NCI-H2171 treated with DMSO at 0.1 percent for 48 hours (cell line): ENCODE results near the gene CDC42BPA.

Experiments
- DNase-seq: peaks from one replicate; lab custom pipeline; 2025; lab: John Stamatoyannopoulos, UW

Gene CDC42BPA

DNA sequence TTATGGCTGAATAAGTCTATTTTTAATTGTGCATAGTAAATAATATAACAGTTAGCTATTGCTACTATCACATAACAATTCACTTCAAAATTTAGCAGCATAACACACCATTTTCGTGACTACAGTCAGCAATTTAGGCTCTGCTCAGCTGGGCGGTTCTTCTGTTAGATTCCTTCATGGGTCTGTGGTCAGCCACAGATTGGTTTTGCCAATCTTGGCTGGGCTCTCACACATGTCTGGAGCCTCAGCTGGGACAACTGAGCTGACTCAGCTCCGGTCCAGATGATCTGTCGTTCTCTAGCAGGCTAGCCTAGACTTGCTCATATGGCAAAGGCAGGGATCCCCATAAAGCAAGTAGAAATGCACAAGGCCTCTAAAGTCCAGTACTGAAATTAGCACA is 15.1 kb upstream of the CDC42BPA start:
- DNase-seq, result no peak

DNA sequence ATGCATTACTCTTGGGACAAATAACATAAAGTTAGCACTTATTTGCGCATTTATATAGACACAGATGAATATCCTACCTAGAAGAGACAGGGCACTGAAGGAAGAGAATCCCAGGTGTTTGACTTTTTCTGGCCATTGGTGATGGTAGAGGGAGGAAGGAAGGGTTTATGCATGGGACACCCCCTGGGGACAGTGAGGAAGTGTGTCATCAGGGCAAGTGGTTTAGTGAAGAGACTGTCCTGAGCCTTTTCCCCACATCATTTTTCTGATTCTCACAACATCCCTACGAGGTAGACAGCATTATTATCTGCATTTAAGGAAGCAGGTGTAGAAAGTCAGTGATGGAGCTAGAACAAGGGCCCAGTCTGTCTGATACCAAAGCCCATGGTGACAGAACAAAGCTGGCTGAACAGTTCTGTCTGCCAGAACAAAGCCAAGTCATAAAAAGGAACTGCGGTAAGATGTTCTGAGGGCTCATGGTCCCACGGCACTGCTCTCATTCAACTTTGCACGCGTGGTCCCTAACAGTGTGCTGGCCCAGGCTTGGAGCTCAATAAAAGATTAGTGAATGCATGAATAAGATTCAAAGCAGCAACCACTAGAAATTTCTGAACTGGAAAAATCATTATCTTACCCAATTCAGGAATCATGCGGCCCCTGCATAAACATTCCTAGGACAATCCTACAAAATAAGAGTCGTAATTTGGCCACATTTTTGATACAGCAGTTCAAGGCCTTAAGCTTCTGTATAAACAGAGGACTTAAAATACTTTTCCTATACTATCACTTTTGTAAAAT is 12.2 kb upstream of the CDC42BPA start:
- DNase-seq, result no peak

DNA sequence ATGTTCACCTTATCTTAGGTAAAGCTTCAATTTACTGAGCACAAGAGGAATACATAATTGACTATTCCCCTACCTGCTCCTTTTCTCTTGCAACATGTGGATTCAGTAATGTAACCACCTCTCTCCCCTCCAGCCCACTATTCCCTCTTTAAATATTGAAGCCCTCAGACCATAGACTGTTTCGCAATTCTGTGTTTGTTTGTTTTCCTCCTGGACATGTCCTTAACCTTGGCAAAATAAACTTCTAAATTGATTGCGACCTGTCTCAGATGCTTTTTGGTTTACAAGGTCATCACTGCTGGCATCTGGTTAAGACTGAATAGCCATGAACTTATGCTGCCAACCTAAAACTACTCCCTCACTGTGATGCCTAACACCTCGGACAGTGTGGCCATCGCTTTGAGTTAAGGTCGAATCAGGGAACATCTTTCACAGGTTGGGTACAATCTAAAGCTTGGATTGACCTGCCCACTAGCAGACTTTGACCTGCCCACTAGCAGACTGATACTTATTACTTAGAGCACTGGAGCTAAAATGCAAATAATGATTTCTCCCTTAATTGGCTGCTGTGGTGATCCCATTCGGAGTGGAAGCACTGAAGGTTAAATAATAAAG is 10.2 kb upstream of the CDC42BPA start:
- DNase-seq, result no peak

DNA sequence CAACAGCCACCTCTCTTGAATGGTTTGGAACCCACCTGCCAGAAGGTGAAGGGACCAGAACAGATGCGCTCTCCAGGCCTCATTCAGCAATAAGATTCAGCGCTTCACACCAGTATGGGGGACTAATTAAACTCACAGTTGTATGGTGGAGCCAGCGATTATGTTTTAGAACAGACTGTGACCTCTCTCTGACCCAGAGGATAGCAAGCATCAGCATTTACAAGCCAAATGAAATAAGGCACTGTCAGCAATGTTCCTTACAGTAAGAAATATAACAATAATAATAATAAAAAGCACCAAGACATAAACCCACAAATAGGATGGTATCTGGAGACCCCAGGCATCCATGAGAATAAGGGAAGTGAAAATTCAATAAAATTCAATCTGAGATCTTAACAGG is 6.9 kb upstream of the CDC42BPA start:
- peak; percentile 45 for DNase-seq

DNA sequence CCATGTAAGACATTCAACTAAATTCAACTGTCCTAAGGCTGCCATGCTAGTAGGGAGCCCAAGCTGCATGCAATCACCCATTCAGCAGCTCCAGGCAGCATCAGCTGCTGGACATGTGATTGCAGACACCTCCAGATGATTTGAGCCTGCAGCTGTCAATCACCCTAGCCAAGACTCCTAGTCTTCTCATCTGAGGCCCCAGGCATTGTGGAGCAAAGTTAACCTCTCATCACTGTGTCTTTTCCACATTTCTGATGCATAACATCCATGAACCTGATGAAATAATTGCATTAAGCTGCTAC is 5.6 kb upstream of the CDC42BPA start:
- no peak for DNase-seq

DNA sequence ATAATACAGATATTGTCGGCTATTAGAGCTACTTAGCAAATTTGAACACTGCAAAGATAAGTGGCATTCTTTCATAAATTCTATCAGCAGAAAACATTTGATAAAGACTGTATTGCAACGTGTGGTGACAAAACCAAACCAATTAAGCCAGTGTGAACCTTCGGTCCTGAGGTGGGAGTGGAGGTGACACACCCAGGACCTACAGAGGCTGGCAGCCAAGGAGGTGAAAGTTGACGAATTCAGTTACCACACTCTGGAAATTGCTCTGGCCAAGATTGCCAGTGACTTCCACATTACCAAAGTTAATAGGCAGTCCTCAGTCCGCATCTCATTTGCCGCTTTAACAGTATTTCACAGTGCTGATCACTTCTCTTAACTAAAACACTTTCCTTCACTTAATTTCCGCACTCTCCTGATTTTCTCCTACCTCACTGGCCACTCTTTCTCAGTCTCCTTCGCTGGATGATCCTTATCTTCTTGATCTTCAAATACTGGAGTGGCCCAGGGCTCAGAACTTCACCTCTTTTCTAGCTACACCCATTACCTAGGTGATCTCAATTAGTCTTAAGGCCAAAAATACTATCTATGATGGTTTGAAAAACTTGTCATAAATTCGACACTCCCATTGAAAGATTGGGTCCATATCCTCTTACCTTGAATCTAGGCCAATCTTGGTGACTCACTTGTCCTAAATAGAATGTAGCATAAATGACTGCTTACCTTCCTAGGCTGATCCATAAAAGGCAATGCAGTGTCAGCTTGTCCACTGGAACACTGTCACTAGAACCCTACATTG is 5.1 kb upstream of the CDC42BPA start:
- no peak for DNase-seq

DNA sequence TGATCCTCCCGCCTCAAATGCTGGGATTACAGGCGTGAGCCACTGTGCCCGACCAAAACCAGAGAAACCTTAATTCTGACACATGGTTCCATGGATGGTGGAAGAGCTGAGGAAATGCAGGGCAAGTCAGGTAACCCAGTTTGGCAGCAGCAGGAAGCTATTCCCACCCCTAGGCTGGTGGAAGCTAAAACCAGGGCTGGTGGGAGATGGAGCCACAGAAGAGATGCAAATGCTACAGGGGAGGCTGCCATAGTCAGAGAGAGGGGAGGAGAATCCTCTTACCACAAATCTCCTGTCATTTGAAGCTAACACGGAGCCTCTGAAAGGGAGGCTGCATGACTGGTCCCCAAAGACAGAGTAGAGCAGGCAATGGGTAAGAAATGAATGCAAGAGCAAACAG is 4.1 kb upstream of the CDC42BPA start:
- DNase-seq, result no peak

DNA sequence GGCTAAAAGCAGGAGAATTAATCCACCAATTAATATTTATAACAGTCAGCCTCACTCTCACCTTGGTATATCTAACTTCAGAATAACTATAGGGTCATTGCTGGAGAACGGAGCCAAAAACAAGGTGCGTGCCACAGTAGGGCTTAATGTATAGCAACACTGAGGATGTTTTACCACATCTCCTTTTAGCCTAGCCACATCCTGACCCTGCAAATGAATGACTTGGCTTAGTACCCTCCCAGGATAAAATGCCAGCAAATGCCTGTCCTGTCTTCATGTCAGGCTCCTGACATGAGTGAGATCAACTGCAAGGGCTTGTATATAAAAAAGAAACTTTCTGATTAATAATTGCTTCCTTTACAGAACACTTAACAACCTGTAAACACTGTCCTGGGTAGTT is 2.7 kb upstream of the CDC42BPA start:
- no peak for DNase-seq

DNA sequence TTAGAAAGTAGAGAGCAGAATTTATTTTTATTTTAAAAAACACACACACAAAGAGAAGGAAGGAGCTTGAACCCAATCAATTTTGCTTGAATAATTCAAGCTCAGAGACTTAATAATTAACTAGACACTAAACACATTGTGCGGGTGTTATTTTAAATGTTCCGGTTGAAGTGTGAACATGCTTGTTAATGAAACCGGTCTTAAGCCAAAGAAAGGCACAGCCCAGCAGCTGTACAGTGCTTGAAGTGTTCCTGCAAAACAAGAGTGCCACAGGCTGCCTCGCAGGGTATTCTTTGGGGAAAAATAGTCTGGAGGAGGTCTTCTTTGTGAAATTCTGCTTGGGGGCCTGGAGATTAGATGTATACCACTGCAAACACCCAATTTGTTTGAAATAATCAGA is 2.2 kb upstream of the CDC42BPA start:
- no peak for DNase-seq

DNA sequence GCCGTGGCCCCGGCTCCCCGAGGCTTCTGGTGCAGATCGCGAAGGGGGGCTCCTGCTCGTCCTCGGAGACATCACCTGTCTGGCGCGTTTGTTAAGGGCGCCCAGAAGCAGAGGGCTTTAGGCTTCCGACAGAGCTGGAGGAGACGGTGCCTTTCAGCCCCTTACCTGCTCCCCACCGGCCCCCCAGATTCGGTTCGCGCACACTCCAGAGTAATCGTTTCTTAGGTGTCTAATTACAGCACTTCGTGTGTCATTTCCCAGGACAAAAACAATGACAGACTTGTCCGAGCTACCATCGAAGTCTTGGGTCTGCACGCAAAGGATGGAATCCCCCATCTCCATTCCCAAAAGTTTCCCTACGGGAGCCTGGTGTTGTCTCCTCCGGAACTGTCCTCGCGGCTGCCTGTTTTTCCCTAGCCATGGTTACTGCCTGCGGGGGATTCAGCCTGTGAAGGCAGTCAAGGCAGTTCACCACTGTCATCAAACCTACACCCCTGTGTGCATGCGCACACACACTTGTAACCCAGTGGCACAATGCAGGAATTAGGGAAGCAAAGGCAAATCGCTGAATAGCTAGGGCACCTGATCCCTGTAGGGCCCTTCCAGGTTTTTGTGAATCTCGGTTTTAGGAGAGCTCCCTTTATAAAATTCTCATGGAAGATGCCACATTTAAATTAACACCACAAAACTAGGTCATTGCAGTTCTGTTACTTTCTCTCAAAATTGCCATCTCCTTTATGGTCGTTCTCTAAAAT is 738 bp upstream of the CDC42BPA start:
- peak; percentile 66 for DNase-seq

DNA sequence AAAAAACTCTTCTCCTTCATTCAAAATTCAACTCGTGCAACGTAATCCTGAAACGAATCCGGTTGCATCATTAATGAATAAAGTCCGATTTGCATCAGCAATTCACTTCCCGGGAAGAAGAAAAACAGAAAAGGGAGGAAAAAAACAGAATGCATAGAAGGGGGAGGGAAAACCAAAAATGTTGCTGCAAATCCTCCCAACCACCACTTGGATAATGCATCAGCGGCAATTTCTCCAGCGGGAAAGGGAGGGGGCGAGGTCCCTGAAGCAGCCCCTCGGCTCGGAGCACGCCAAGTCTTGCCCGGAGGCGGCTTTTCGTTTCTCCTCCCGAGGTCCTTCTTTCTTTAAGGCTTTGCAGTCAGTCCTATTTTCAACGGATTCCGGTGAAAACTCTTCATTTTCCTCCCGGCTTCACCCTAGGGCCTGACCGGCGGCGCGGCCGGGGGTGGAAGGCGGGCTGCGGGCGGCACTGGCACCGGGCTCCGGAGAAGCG is 723 bp downstream of the CDC42BPA start:
- DNase-seq, result peak; percentile 76

DNA sequence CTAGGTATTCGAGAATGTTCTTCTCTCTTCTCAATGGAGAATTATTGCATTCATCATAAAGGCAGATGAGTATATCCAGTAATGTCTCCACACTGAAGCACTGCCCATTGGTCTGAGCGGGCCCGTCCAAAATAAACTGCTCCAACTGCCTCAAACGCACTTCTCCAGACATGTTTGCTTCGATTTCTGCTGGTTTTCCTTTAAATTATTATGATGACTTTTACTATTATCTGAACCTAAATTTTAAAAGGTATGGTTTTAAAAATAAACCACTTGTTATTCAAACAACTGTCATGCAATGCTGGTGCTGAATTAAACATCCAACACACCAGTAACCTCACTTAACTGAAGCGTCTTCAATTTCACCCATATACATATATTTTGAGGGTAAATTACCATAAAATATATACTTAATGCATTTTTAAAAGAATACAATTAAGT is 1.3 kb downstream of the CDC42BPA start:
- DNase-seq, result no peak

DNA sequence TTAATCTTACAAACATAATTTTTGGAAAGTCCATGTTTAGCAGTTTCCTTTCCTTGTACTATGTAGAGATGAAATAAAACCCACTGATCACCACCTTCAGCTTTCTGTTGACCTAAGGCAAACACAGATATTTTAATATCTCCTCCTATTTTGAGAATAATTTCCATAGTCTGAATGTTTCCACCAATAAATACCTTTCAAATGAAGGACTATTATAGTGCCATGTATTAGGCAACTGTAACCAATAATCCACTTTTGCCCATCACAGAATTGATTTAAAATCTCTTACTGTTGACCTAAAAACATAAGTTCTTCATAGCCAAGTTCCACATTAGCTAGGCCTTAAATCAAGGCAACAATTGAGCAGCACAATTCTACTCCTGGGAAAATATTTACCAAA is 1.8 kb downstream of the CDC42BPA start:
- DNase-seq, result no peak

DNA sequence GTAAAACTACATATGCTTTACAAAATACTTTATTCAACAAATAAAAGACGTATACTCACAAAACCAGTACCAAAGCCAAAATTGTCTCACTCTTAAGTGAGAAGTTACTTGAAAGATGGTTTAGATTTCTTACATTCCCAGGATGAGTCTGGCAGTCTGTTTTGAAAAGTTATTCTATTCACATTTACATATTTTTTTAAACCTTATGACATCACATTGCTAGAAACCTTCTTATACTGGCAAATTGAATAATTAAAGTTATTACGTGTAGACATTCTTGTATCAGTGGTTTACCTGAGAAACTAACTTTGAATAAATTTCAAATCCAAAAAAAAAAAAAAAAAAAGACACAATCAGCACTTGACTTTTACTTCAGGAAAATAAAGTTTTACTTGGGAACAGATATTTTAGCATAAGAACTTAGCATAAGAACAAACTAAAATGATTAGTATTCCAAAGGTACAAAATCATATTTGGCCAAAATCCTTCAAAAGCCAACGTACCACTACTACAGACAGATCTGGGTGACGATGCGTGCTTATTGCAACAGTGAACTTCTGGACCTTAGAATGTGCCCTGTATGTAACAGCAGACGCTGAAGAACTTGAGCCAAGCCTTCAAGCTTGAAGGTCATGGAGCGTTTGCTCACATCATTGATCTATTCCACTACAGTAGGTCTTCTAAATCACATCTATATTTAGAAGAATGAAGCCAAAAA is 2.5 kb downstream of the CDC42BPA start:
- DNase-seq, result peak; percentile 21

DNA sequence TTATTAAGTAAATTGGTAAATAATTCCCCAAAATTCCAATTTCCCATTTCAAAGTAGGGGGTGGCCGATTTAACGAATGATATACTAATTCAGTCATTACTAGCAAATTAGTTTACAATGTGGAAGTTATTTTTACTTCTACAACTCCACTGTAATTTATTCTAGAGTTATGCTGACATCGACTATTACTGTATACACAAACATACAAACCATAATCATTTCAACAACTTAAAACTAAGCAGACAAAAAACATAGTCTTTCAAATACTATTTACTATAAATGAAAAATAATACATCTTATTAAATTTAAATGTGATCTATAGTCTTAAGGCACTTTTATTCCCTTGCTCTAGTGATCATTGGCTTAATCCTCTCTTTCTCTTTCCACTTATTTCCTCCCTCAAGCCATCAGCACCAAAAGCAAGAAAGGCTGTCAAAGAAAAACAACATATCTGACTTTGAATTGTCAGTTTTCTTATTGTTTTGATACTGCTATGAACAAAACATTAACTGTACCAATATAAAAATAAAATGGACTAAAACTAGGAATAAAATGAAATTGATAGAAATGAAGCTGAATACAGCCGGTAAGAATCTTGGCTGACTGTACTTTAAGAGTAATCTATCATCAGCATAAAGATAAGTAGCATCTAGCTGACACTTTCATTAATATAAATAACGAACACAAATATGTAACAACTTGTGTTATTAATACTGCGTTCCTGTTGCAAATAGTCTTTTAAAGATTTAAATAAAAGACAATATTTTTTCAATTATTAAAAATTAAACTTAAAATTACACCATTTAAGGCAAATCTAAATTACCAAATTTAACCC is 4.1 kb downstream of the CDC42BPA start:
- no peak for DNase-seq

DNA sequence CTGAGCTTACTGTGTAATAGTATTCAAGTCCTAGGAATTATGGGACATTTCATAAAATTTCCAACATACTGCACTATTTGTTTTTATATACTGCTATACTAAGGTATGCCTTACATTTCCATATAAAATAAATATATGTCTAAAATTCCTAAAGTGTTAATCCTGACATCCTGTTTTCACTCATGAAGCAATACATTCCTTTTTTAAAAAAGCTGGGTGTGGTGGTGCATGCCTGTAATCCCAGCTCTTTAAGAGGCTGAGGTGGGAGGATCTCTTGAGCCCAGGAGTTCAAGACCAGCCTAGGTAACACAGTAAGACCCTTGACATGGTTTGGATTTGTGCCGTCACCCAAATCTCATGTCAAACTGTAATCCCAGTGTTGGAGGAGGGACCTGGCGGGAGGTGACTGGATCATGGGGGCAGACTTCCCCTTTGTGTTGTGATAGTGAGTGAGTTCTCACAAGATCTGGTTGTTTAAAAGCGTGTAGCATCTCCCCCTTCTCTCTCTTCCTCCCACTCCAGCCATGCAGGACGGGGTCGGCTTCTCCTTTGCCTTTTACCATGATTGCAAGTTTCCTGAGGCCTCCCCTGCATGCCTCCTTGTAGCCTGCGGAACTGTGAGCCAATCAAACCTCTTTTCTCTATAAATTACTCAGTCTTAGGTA is 5.8 kb downstream of the CDC42BPA start:
- no peak for DNase-seq

DNA sequence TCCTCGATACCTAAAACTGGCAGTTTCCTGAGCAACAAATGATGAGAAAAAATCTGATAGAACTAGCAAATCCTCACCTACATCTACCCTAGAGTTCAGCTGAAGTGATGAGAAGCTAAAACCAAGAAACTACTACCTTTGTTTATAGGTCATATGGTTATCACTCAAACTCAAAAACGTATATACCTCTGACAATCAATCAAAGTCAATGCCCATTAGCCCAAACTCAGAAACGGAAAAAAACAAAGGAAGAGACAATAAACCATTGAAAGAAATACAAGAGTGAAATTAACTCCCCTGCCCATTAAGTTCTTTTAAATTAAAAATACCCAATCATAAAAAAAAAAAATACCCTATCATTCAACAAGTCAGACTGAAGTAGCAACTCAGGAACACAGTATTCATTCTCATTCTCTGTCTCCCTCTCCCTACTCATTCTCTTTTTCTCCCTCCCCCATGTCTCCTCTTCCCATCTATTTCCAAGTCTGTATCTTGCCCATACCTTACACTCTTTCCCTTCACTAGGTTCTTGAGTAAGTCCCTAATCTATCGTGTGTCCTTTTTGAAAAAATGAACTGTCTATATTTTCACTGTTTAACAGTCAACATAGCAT is 6.8 kb downstream of the CDC42BPA start:
- no peak for DNase-seq

DNA sequence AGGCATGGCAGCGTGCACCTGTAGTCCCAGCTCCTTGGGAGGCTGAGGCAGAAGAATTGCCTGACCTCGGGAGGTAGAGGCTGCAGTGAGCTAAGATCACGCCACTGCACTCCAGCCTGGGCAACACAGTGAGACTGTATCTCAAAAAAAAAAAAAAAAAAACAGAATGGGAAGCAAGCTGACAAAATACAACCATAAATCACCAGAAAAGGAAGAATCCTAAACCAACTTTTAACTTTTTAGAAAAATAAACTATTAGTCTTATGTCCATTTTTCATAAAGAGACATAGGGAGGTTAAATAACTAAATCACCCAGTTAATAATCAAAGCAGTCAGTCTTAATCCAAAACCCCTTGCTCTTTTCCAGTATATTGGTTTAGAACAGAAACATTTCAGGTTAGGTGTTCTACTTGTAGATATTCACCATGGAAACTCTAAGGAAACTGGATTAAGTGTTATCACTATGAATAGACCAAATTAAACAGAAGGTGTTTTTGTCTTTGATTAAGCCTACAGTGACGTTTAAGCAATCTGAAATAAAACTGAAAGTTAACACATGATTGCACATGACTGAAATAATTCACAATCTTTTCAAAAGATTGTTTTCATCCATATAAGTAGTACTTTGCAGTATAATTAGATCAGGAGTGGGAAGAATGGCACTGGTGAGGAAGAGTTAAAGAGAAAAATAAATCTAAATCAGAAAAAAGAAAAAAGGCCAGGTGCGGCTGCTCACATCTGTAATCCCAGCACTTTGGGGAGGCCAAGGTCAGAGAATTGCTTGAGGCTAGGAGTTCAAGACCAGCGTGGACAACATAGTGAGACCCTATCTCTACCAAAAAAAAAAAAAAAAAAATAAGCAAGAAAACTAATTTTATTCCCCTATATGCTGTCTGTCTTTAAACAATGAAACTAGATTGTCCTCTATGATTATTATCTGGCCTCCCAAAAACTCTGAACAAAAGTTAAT is 9.6 kb downstream of the CDC42BPA start:
- no peak for DNase-seq
